Measurements from ENCODE around the gene ASIC3.

DNA sequence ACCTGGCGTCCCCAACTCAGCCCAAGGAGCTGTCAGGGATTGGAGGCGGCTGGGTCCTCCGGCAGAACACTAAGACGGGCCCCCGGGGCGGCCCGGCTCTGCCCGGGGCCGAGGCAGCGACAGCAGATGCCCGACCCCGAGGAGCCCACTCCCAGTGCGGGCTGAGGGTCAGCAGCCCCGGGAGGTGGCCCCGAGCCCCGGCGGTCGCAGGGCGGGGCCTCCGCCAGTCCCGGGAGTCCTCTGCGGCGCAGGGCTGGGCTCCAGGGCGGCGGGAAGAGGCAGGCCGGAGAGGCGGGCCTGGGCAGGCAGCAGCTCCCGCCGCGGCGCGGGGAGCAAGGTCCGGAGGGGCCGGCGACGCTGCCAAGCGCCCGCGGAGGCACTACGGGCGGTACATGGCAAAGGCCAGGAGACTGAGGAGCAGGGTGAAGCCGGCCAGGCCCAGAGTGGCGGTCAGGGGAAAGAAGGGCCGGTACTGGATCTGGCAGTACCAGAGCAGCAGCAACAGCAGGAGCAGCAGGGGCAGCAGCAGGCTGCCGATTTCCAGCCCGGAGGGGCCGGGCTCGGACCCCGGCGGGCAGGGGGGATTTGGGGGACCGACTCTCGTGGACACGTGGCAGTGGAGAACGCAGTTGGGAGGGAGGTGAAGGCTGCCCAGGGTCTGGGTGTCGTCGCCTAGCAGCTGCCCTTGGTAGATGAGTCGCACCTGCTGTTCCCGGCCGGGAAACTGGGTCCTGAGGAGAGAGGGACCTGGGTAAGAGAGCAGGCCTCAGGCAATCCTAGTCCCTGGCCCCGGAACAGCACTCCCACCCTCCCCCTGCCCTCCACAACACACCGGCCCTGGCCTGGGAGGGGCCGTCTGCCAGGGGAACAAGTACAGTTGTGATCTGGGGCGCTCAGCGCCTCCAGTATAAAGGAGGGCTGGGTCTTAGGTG, 33.1 kb downstream of the ASIC3 start:
- TF ChIP-seq YY1 (IDR thresholded peaks at IDR 0.05; ENCODE audit: insufficient read depth, insufficient read length) (no peak), ZNF274 (IDR thresholded peaks at IDR 0.05; ENCODE audit: low read depth, low read length) (no peak), SUZ12 (IDR thresholded peaks at IDR 0.05; ENCODE audit: extremely low read depth, insufficient read depth, insufficient read length) (no peak)

Measured in NT2/D1 (cell line).